ENCODE measurements around the gene STK32B.

Gene STK32B

DNA sequence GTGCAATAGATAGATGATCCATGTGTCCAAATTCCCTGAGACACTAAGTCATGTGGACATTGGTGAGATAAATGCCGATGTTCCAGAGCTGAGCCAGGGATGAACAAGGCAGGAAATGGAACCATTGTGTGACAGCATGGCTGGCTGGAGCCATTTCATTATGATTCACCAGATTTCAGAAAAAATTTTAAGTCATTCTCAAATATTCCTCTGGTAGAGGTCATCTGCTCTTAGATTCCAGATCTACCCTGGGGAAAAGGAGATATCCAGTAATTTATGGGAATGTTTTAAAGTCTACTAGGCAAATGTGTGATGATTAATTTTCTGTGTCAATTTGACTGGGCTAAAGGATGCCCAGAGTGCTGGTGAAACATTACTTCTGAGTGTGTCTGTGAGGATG, 287.3 kb downstream of the STK32B start:
- DNase-seq (ENCODE audit: extremely low spot score): no peak
- TF ChIP-seq, protein P1, sequence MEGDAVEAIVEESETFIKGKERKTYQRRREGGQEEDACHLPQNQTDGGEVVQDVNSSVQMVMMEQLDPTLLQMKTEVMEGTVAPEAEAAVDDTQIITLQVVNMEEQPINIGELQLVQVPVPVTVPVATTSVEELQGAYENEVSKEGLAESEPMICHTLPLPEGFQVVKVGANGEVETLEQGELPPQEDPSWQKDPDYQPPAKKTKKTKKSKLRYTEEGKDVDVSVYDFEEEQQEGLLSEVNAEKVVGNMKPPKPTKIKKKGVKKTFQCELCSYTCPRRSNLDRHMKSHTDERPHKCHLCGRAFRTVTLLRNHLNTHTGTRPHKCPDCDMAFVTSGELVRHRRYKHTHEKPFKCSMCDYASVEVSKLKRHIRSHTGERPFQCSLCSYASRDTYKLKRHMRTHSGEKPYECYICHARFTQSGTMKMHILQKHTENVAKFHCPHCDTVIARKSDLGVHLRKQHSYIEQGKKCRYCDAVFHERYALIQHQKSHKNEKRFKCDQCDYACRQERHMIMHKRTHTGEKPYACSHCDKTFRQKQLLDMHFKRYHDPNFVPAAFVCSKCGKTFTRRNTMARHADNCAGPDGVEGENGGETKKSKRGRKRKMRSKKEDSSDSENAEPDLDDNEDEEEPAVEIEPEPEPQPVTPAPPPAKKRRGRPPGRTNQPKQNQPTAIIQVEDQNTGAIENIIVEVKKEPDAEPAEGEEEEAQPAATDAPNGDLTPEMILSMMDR (IDR thresholded peaks at IDR 0.05; ENCODE audit: control extremely low read depth, extremely low read depth, low read depth, missing control alignments): no peak
- POLR2A ChIA-PET: no interaction called here
- CTCF ChIA-PET: no interaction called here

DNA sequence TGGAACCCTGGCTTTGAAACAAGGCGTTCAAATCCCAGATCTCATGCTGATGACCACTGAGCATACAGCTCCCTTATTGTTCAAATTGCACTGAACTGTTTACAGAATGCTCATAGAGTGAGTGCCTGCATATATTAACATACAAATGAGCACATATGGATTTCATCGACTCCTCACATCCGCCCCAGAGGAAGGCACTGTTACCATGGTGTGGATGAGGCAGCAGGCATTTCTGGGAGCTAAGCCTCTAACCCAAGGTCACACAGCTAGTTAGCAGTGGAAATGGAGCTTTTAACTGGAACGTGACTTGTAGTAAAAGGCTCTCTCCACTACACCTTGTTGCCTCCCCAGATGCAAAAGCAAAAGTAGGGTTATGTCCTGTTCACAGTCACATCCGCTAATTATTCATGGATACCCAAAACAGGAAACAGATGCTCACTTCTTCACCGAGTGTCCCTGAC, 289.7 kb downstream of the STK32B start:
- TF ChIP-seq, protein P1 (IDR thresholded peaks at IDR 0.05; ENCODE audit: control extremely low read depth, extremely low read depth, low read depth, missing control alignments): no peak
- ChIA-PET CTCF (no interaction called here), POLR2A (no interaction called here)
- no peak for DNase-seq (ENCODE audit: extremely low spot score)

DNA sequence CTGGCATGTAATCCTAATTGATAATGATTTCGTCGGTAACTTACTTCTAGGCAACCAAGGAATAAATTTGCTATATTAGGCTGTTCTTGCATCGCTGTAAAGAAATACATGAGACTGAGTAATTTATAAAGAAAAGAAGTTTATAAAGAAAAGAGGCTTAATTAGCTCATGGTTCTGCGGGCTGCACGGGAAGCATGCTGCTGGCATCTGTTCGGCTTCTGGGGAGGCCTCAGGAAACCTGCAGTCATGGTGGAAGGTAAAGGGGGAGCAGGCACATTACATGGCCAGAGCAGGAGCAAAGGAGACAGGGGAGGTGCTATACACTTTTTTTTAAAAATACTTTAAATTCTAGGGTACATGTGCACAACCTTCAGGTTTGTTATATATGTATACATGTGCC, 290.2 kb downstream of the STK32B start:
- TF ChIP-seq, protein P1 (IDR thresholded peaks at IDR 0.05; ENCODE audit: control extremely low read depth, extremely low read depth, low read depth, missing control alignments): no peak
- POLR2A ChIA-PET: no interaction called here
- CTCF ChIA-PET: no interaction called here

DNA sequence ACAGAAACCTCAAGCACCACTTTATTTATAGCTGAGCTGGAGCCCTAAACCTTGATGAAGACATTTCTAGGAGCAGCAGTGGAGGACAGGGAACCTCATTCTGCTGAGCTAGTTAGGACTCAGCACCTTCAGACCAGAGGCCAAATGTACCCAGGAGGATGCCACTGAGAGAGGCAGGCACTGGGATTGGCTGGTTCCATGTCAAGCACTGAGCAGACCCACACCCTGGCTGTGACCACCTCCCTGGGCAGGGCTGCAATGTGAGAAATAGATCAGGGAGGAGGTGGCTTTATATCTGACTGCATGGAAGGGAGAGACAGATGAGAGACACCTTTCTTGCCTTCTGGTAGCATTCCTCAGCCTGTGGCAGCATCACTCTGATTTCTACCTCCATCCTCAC, 304.6 kb downstream of the STK32B start:
- POLR2A ChIA-PET: no interaction called here
- CTCF ChIA-PET: no interaction called here
- TF ChIP-seq, protein P1 (IDR thresholded peaks at IDR 0.05; ENCODE audit: control extremely low read depth, extremely low read depth, low read depth, missing control alignments): no peak
- no peak for DNase-seq (ENCODE audit: extremely low spot score)

More for the DNA sequence above, 290.2 kb downstream of the STK32B start:
- no peak for DNase-seq (ENCODE audit: extremely low spot score)

DNA sequence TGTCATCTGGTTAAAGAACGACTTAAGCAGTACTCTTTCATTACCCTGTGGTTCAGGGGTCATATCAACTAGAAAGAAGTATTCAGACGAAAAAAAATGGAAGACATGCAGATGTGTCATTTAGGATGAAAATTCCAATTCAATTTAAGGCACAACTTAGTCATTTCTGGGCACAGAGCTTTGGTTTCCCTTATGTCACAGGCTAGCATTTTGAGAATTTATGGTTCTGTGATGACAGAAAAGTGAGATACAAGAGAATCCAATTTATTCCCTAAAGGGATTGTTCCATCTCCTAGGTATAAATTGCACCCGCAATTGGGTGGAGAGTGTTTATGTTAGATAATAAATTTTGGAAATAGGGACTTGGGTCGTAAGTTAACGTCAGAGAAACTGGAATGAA, 306.6 kb downstream of the STK32B start:
- no peak for DNase-seq (ENCODE audit: extremely low spot score)
- POLR2A ChIA-PET: no interaction called here
- CTCF ChIA-PET: no interaction called here
- TF ChIP-seq, protein P1 (IDR thresholded peaks at IDR 0.05; ENCODE audit: control extremely low read depth, extremely low read depth, low read depth, missing control alignments): no peak

DNA sequence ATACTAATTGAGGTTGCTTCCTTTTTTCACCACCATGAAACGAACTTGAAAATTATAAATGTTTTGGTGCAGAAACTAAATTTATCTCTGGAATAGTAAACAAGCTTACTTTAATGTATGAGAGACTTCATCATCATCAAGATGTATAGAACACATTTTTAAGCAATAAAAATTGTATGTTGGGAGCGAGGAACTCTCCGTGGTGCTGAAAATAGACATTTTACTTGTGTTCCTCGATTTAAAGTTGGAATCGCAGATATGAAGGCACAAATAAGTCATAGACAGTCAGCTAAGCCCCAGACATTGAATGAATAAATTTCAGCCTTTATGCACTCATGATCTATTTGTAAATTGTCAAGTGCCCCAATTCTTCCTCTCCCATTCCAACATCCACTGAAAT, 310.7 kb downstream of the STK32B start:
- CTCF ChIA-PET: no interaction called here
- POLR2A ChIA-PET: no interaction called here
- DNase-seq (ENCODE audit: extremely low spot score): no peak
- TF ChIP-seq, protein P1 (IDR thresholded peaks at IDR 0.05; ENCODE audit: control extremely low read depth, extremely low read depth, low read depth, missing control alignments): no peak

DNA sequence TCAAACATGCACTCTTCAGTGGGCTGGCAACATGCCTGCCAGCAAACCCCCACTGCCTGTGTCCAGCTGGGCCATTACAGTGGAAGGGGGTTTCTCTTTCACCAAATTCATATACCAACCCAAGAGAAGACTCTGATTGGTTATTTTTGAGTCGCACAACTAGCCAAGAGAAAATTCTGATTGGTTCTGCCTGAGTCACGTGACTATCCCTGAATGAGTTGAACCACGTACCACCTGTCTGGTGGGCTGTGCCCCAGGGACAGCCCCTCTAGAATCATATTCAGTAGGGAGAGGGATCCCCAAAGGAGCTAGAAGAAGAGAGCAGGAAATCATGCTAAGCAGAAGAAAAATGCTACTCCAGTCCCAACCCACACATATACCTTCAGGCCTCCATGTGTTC, 313.1 kb downstream of the STK32B start:
- DNase-seq (ENCODE audit: extremely low spot score): no peak
- ChIA-PET POLR2A (no interaction called here), CTCF (no interaction called here)
- TF ChIP-seq, protein P1 (IDR thresholded peaks at IDR 0.05; ENCODE audit: control extremely low read depth, extremely low read depth, low read depth, missing control alignments): no peak

Measured in GM10248 (cell line).